Vagina (tissue), 2 donors: ENCODE data around the gene PSME2.

Experiments used
- POLR2A ChIP-seq, 2 donors: fragments of 450-650 bp; IDR thresholded peaks; one replicate each; pipeline ENCODE4 v1.6.1; 2017; ENCODE audit warnings: antibody characterized with exemption in 2 of 2, mild to moderate bottlenecking in 2 of 2, moderate library complexity in 2 of 2
- POLR2AphosphoS5 ChIP-seq, 2 donors: sonication (generic); formaldehyde crosslinking; IDR thresholded peaks; one replicate each; pipeline ENCODE4 v1.9.0; 2017; ENCODE audit warnings: antibody characterized with exemption in 2 of 2, mild to moderate bottlenecking in 2 of 2, low read depth in 1 of 2; ENCODE audit not compliant: insufficient read depth in 1 of 2
- TF ChIP-seq, protein P1 (sequence below), 3 experiments: fragments of 450-650 bp in 2 of 3; fragments of 200-600 bp in 1 of 3; sonication (generic) in 1 of 3; IDR thresholded peaks; one replicate each; pipeline ENCODE4 v1.5.1; 2017 to 2019; ENCODE audit warnings: antibody characterized with exemption in 3 of 3, mild to moderate bottlenecking in 2 of 3, moderate library complexity in 2 of 3

DNA sequence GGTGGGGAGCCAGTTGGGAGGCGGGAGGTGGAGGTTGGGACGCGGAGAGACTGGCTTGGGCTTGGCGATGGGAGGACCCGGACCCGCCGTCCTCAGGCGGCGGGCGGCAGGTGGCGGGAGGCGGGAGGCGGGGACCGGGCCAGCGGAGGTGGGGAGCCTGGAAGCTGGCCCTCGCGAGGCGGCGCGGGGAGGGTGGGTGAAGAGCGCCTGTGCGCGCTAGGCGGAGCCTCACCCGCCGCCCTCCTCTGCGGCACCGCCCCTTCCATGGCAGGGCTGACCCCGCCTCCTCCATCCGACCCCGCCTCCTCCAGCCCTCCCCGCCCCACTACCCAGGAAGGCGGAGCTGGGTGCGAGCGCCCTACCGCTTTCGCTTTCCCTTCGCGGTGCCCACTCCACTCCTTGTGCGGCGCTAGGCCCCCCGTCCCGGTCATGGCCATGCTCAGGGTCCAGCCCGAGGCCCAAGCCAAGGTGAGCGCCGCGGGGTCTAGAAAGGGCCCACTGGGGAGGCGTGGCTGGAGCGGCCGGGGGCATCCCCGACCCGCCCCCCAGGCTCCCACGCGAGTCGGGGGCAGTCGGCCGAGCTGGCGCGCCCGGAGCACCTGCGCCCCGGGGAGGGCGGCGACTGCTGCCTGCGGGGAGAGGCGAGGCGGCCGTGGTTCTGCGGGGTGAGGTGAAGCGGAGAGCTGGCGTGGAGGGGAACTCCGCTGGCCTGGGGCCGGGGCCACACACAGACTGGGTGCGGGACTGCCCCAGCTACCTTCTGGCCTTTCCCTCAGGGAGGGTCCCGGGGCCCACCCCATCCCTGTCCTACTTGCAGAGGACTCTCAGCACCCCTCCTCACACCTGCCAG is 10.4 kb downstream of the PSME2 start, which contains the start of gene PSME1:
- peak in 1 of 2 donors; percentile 68 for TF ChIP-seq POLR2A (IDR thresholded peaks at IDR 0.05)
- TF ChIP-seq, protein P1, sequence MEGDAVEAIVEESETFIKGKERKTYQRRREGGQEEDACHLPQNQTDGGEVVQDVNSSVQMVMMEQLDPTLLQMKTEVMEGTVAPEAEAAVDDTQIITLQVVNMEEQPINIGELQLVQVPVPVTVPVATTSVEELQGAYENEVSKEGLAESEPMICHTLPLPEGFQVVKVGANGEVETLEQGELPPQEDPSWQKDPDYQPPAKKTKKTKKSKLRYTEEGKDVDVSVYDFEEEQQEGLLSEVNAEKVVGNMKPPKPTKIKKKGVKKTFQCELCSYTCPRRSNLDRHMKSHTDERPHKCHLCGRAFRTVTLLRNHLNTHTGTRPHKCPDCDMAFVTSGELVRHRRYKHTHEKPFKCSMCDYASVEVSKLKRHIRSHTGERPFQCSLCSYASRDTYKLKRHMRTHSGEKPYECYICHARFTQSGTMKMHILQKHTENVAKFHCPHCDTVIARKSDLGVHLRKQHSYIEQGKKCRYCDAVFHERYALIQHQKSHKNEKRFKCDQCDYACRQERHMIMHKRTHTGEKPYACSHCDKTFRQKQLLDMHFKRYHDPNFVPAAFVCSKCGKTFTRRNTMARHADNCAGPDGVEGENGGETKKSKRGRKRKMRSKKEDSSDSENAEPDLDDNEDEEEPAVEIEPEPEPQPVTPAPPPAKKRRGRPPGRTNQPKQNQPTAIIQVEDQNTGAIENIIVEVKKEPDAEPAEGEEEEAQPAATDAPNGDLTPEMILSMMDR (IDR thresholded peaks at IDR 0.05), result no peak
- TF ChIP-seq POLR2AphosphoS5 (IDR thresholded peaks at IDR 0.05; ENCODE audit: insufficient read depth in 1 of 2, low read depth in 1 of 2), result peak; percentile 34 to 85
